HG02870 (cell line): ENCODE results near the gene INVS.
"Not testable (repeated sequence)": the region's sequence is repeated elsewhere in the genome, so short reads cannot be mapped to it uniquely, and the experiment has no call there.

Experiments
- ATAC-seq: cut with Tn5 transposase; IDR thresholded peaks from one replicate; pipeline ENCODE4 v1.9.1; 2021; ENCODE audit warnings: mild to moderate bottlenecking, moderate library complexity; ENCODE audit not compliant: unreplicated experiment

INVS gene

GRCh38 chr9:100098887-100099721, at the start of gene INVS, which contains the start of gene ERP44:
Gene INVS, plus strand, starts transcription at chr9:100099243. Its CDS starts 5,279 bp downstream, at chr9:100104522.
Gene ERP44, minus strand, starts transcription at chr9:100099000. Its CDS starts 160 bp downstream, at chr9:100098840.
- peak; percentile 97 for ATAC-seq

- ATAC-seq: no peak
These were observed 49.5 kb upstream of the INVS start for GRCh38 chr9:100049551-100049950.

- no peak for ATAC-seq
These were observed 46.7 kb upstream of the INVS start for GRCh38 chr9:100052375-100052774.

GRCh38 chr9:100056561-100056960, 42.5 kb upstream of the INVS start:
- no peak for ATAC-seq

GRCh38 chr9:100057624-100058023, 41.4 kb upstream of the INVS start:
- no peak for ATAC-seq

- ATAC-seq: peak; percentile 89
These were observed 40.1 kb upstream of the INVS start for GRCh38 chr9:100058699-100059579.

- ATAC-seq: not testable (repeated sequence)
These were observed 36.4 kb upstream of the INVS start for GRCh38 chr9:100062683-100063082.

GRCh38 chr9:100063185-100063584, 35.9 kb upstream of the INVS start:
- no peak for ATAC-seq

GRCh38 chr9:100064872-100065581, 34.0 kb upstream of the INVS start:
- no peak for ATAC-seq

GRCh38 chr9:100066539-100066938, 32.5 kb upstream of the INVS start:
- no peak for ATAC-seq

- ATAC-seq: not testable (repeated sequence)
These were observed 31.1 kb upstream of the INVS start for GRCh38 chr9:100067990-100068389.

- not testable (repeated sequence) for ATAC-seq
These were observed 30.0 kb upstream of the INVS start for GRCh38 chr9:100069068-100069467.

GRCh38 chr9:100070104-100071041, 28.7 kb upstream of the INVS start:
- no peak for ATAC-seq

- ATAC-seq: no peak
These were observed 27.8 kb upstream of the INVS start for GRCh38 chr9:100071271-100071670.

- no peak for ATAC-seq
These were observed 26.2 kb upstream of the INVS start for GRCh38 chr9:100072805-100073204.

- ATAC-seq: no peak
These were observed 24.9 kb upstream of the INVS start for GRCh38 chr9:100074093-100074492.

GRCh38 chr9:100074989-100075388, 24.1 kb upstream of the INVS start:
- no peak for ATAC-seq

GRCh38 chr9:100076256-100076655, 22.8 kb upstream of the INVS start:
- not testable (repeated sequence) for ATAC-seq

GRCh38 chr9:100082782-100083181, 16.3 kb upstream of the INVS start:
- ATAC-seq: no peak
